ENCODE measurements around the gene SLC22A31.

GRCh38 chr16:89233678-89234490 lies 33.5 kb upstream of the SLC22A31 start:
- no peak for TF ChIP-seq CTCF (conservative IDR thresholded peaks at IDR 0.05; ENCODE audit: low read depth, low read length)
- TF ChIP-seq EZH2 (IDR thresholded peaks at IDR 0.05; ENCODE audit: borderline replicate concordance, low read depth, low read length, poor library complexity, severe bottlenecking), result no peak

Measured in A673 (cell line).